Smooth muscle cell (in vitro differentiated cells): ENCODE results near the gene GPD2. TPM values are rescaled to one million over a fixed set of nuclear protein-coding genes. Genes with fewer than 3 reads are reported as not detected.
A peak's percentile ranks its signal among the peaks of the same experiment; 100 is the strongest.

Experiments used
- DNase-seq: peaks from one replicate; lab custom pipeline; 2025; ENCODE audit not compliant: unreplicated experiment; lab: John Stamatoyannopoulos, UW
- H2AFZ ChIP-seq: fragments of 200-600 bp; sonication (generic); 2 replicates; pipeline ENCODE4 v1.6.0; 2016; ENCODE audit warnings: antibody characterized with exemption, low read depth, mild to moderate bottlenecking
- H3F3A ChIP-seq: fragments of 200-600 bp; sonication (generic); 2 replicates; pipeline ENCODE4 v1.6.0; 2017; ENCODE audit warnings: antibody characterized with exemption, low read depth
- H3K27ac ChIP-seq: fragments of 200-600 bp; sonication (generic); 2 replicates; pipeline ENCODE4 v1.5.1; 2016; ENCODE audit warnings: low read depth, mild to moderate bottlenecking
- H3K27me3 ChIP-seq: fragments of 200-600 bp; sonication (generic); 2 replicates; pipeline ENCODE4 v1.6.1; 2016; ENCODE audit warnings: low read depth, mild to moderate bottlenecking
- H3K36me3 ChIP-seq: fragments of 200-600 bp; sonication (generic); 2 replicates; pipeline ENCODE4 v1.5.1; 2016; ENCODE audit warnings: low read depth
- H3K4me1 ChIP-seq: fragments of 200-600 bp; sonication (generic); 2 replicates; pipeline ENCODE4 v1.5.1; 2016; ENCODE audit warnings: low read depth
- H3K4me2 ChIP-seq: fragments of 200-600 bp; sonication (generic); 2 replicates; pipeline ENCODE4 v1.6.0; 2016; ENCODE audit warnings: mild to moderate bottlenecking
- H3K4me3 ChIP-seq: fragments of 200-600 bp; sonication (generic); 2 replicates; pipeline ENCODE4 v1.5.1; 2016; ENCODE audit warnings: mild to moderate bottlenecking
- H3K79me2 ChIP-seq: fragments of 200-600 bp; sonication (generic); 2 replicates; pipeline ENCODE4 v1.6.0; 2016; ENCODE audit warnings: low read depth, mild to moderate bottlenecking
- H3K9ac ChIP-seq: fragments of 200-600 bp; sonication (generic); 2 replicates; pipeline ENCODE4 v1.6.0; 2016; ENCODE audit warnings: low read depth
- H3K9me3 ChIP-seq: fragments of 200-600 bp; sonication (generic); replicated peaks from 2 replicates; pipeline ENCODE4 v1.5.1; 2016; ENCODE audit warnings: low read depth
- H4K20me1 ChIP-seq: fragments of 200-600 bp; sonication (generic); 2 replicates; pipeline ENCODE4 v1.6.0; 2016; ENCODE audit warnings: low read depth
- WGBS: methylation state at CpG from one replicate; pipeline ENCODE4 v1.1.7; 2016; ENCODE audit warnings: low lambda C conversion rate; 5-methylcytosine and 5-hydroxymethylcytosine counted together
- polyA plus RNA-seq: library from polyadenylated mRNA; unstranded; fragments of >200 nt; fragmentation: Nextera tagmentation; extraction: Ambion mirVana; gene quantifications from 2 replicates; pipeline ENCODE4 v1.2.1, GENCODE V29; 2016
- total RNA-seq: library from RNA; depleted of rRNA; stranded (reverse); fragments of >200 nt; gene quantifications from 2 replicates; pipeline ENCODE4 v1.2.3, GENCODE V29; 2014
- TF ChIP-seq, protein P1 (sequence below): fragments of 200-600 bp; sonication (generic); IDR thresholded peaks from 2 replicates; pipeline ENCODE4 v1.5.1; 2017; ENCODE audit warnings: borderline replicate concordance, mild to moderate bottlenecking, antibody characterized with exemption; ENCODE audit not compliant: insufficient read depth, poor library complexity, severe bottlenecking

Gene GPD2
- total and polyA plus RNA-seq, 2 experiments from 2014 or later: 5.6 to 25.8 TPM

DNA sequence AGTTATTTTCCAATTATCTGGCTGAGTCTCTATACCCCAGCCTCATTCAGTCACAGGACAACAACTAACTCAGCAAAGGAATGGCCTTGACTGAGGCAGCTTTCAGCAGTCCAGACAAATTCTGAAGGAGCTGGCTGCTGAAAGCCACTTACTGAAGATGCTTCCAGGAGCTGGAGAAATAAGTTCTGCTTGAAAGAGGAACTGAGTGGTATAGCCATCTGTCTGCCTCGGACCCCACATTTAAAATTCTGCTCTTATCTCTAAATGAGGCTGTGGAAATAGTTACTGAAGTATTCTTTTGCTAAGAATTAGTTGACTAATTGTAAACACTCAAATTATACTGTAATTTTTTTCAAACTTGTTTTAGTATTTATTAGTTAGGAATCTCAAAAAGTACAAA is 9.1 kb upstream of the GPD2 start:
- WGBS: 87% methylated on average over 1 of the region's 1 CpG

DNA sequence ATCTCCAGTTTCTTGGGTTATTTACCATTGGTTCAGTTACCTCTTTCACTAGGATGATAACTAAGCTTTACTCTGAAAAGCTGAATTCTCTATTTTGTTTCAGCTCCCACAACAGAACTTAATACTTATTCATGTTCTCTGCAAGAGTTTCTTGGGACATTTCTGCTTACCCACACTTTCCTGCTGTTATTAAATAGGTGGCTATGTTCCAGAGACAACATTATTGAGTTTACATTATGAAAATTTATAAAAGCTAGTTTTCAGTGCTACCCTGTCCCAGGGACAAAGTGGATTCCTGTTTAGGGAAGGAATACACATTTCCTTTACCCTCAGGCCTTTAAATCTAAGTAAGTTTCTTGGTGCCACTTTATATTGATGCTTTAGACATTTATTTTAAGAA is 7.0 kb upstream of the GPD2 start:
- Histone ChIP-seq H4K20me1 (no peaks in the 10 kb centered on the region), H3K36me3 (no peaks in the 10 kb centered on the region), H3K4me3 (no peak overlapping the region), H3K27me3 (no peaks in the 10 kb centered on the region), H3K9ac (no peak overlapping the region), H3K9me3 (no peaks in the 10 kb centered on the region), H3K4me2 (no peak overlapping the region), H3K79me2 (no peaks in the 10 kb centered on the region), H3F3A (no peaks in the 10 kb centered on the region), H3K4me1 (peaks cover 7% of the 10 kb centered on the region), H3K27ac (no peak overlapping the region), H2AFZ (no peak overlapping the region)
- DNase-seq: no peak
- TF ChIP-seq, protein P1, sequence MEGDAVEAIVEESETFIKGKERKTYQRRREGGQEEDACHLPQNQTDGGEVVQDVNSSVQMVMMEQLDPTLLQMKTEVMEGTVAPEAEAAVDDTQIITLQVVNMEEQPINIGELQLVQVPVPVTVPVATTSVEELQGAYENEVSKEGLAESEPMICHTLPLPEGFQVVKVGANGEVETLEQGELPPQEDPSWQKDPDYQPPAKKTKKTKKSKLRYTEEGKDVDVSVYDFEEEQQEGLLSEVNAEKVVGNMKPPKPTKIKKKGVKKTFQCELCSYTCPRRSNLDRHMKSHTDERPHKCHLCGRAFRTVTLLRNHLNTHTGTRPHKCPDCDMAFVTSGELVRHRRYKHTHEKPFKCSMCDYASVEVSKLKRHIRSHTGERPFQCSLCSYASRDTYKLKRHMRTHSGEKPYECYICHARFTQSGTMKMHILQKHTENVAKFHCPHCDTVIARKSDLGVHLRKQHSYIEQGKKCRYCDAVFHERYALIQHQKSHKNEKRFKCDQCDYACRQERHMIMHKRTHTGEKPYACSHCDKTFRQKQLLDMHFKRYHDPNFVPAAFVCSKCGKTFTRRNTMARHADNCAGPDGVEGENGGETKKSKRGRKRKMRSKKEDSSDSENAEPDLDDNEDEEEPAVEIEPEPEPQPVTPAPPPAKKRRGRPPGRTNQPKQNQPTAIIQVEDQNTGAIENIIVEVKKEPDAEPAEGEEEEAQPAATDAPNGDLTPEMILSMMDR: no peak

More for the DNA sequence above, 9.1 kb upstream of the GPD2 start:
- no peaks in the 10 kb centered on the region for H3K36me3 ChIP-seq
- TF ChIP-seq, protein P1: no peak
- H3K9me3 ChIP-seq: no peaks in the 10 kb centered on the region
- H3K4me3 ChIP-seq: no peak overlapping the region
- no peak overlapping the region for H3K4me2 ChIP-seq
- H4K20me1 ChIP-seq: no peaks in the 10 kb centered on the region
- H3K9ac ChIP-seq: no peak overlapping the region
- DNase-seq: no peak
- H3K79me2 ChIP-seq: no peaks in the 10 kb centered on the region
- H3F3A ChIP-seq: no peaks in the 10 kb centered on the region
- H3K27ac ChIP-seq: no peak overlapping the region
- no peak overlapping the region for H2AFZ ChIP-seq
- H3K4me1 ChIP-seq: peaks cover 7% of the 10 kb centered on the region
- H3K27me3 ChIP-seq: no peaks in the 10 kb centered on the region

DNA sequence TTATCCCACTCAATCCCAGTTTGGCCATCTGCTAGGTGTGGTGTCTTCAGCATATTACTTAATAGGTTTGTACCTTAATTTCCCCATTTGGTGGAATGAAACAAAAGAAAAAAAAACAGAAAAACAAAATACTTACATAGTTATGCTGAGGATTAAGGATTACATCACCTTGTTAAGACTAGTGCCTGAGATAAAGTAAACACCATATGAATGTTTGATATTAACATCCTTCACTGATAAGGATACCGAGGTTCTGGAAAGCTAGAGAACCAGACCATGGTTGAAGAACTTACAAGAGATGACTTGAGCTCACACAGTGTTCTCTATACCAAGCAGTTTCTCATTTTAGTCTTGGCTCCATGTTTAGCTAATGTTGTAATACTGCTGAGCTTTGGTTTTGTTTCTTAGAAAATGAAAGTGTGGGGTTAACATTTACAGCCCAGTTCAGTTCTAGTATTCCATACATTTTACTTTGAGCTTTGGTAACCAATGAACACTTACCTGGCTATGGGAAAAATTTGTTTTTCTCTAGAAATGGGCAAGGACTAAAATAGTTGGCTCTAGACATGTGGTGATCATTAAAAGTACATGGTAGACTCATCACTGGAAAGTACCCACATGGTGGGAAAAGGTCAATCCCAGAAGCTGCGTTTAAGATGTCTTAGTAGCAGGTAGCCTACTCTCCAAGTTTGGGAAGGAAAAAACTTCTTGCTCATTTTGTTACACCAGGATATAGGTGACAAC is 5.8 kb upstream of the GPD2 start:
- WGBS: 69% methylated on average over 2 of the region's 2 CpGs
- TF ChIP-seq, protein P1: no peak
- Histone ChIP-seq H3K4me2 (peak overlapping the region; percentile 63), H3K4me3 (no peak overlapping the region), H2AFZ (no peak overlapping the region), H4K20me1 (no peaks in the 10 kb centered on the region), H3K27me3 (no peaks in the 10 kb centered on the region), H3K79me2 (no peaks in the 10 kb centered on the region), H3K9ac (no peak overlapping the region), H3K27ac (peak overlapping the region; percentile 39), H3K9me3 (no peaks in the 10 kb centered on the region), H3F3A (no peaks in the 10 kb centered on the region), H3K36me3 (no peaks in the 10 kb centered on the region), H3K4me1 (peaks cover 13% of the 10 kb centered on the region)
- DNase-seq: no peak

DNA sequence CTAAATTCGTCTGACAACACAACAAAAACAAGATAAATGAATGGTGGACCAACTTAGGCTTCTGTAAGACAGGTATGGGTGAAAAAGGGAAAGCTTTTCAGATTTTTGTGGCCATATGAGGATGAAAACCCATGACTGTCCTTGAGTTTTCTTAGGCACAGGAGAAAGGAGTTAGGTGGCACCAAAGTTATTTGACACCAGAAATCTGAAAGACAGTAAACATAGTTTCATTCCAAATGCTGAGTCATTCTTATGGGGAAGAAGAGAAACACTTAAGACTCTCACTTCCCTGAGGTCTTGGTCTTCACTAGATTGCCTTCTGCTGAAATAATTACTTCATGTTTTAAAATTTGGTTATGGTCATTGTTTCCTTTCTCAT is 5.2 kb upstream of the GPD2 start:
- Histone ChIP-seq H3K9ac (no peak overlapping the region), H3K27me3 (no peaks in the 10 kb centered on the region), H3K36me3 (no peaks in the 10 kb centered on the region), H3K9me3 (no peaks in the 10 kb centered on the region), H3K4me3 (no peak overlapping the region), H4K20me1 (no peaks in the 10 kb centered on the region), H3K79me2 (no peaks in the 10 kb centered on the region), H3F3A (no peaks in the 10 kb centered on the region), H3K27ac (peak overlapping the region; percentile 39), H2AFZ (peak overlapping the region; percentile 70), H3K4me1 (peaks cover 15% of the 10 kb centered on the region), H3K4me2 (peak overlapping the region; percentile 63)
- no peak for DNase-seq
- WGBS: 74% methylated on average over 1 of the region's 1 CpG
- TF ChIP-seq, protein P1: no peak
